ENCODE data around the gene CKMT2.

The CKMT2 gene

GRCh38 chr5:81213070-81213469, 20.1 kb upstream of the CKMT2 start:
- Histone ChIP-seq H3K27ac (ENCODE audit: low read depth in 2 of 2, low read length in 2 of 2) (no peak overlapping the region), H3K4me1 (ENCODE audit: control insufficient read depth in 2 of 2, insufficient read depth in 2 of 2, low read length in 2 of 2) (no peaks in the 10 kb centered on the region)

GRCh38 chr5:81214848-81215247, 18.3 kb upstream of the CKMT2 start:
- H3K9ac ChIP-seq (ENCODE audit: low read depth in 1 of 2, low read length in 2 of 2), result no peak overlapping the region
- no peaks in the 10 kb centered on the region for H3K36me3 ChIP-seq (ENCODE audit: control insufficient read depth in 2 of 2, insufficient read depth in 2 of 2, low read length in 2 of 2)

More at GRCh38 chr5:81213070-81213469, 20.1 kb upstream of the CKMT2 start:
- Histone ChIP-seq H3K4me3 (ENCODE audit: low read length in 2 of 2) (no peak overlapping the region), H3K36me3 (ENCODE audit: control insufficient read depth in 2 of 2, insufficient read depth in 2 of 2, low read length in 2 of 2) (no peaks in the 10 kb centered on the region), H3K9me3 (ENCODE audit: control insufficient read depth in 2 of 2, low read length in 2 of 2) (no peaks in the 10 kb centered on the region), H3K9ac (ENCODE audit: low read depth in 1 of 2, low read length in 2 of 2) (no peak overlapping the region), H3K27me3 (ENCODE audit: control insufficient read depth in 2 of 2, insufficient read depth in 2 of 2, low read length in 2 of 2) (no peaks in the 10 kb centered on the region)

GRCh38 chr5:81216152-81216551, 17.0 kb upstream of the CKMT2 start:
- Histone ChIP-seq H3K4me1 (ENCODE audit: control insufficient read depth in 2 of 2, insufficient read depth in 2 of 2, low read length in 2 of 2) (no peaks in the 10 kb centered on the region), H3K27me3 (ENCODE audit: control insufficient read depth in 2 of 2, insufficient read depth in 2 of 2, low read length in 2 of 2) (no peaks in the 10 kb centered on the region), H3K9me3 (ENCODE audit: control insufficient read depth in 2 of 2, low read length in 2 of 2) (no peaks in the 10 kb centered on the region), H3K9ac (ENCODE audit: low read depth in 1 of 2, low read length in 2 of 2) (no peak overlapping the region), H3K4me3 (ENCODE audit: low read length in 2 of 2) (no peak overlapping the region), H3K36me3 (ENCODE audit: control insufficient read depth in 2 of 2, insufficient read depth in 2 of 2, low read length in 2 of 2) (no peaks in the 10 kb centered on the region), H3K27ac (ENCODE audit: low read depth in 2 of 2, low read length in 2 of 2) (no peak overlapping the region)

More at GRCh38 chr5:81214848-81215247, 18.3 kb upstream of the CKMT2 start:
- H3K27ac ChIP-seq (ENCODE audit: low read depth in 2 of 2, low read length in 2 of 2), result no peak overlapping the region
- H3K4me3 ChIP-seq (ENCODE audit: low read length in 2 of 2), result no peak overlapping the region
- no peaks in the 10 kb centered on the region for H3K4me1 ChIP-seq (ENCODE audit: control insufficient read depth in 2 of 2, insufficient read depth in 2 of 2, low read length in 2 of 2)
- H3K9me3 ChIP-seq (ENCODE audit: control insufficient read depth in 2 of 2, low read length in 2 of 2), result no peaks in the 10 kb centered on the region
- no peaks in the 10 kb centered on the region for H3K27me3 ChIP-seq (ENCODE audit: control insufficient read depth in 2 of 2, insufficient read depth in 2 of 2, low read length in 2 of 2)

GRCh38 chr5:81219389-81219788, 13.7 kb upstream of the CKMT2 start:
- Histone ChIP-seq H3K27me3 (ENCODE audit: control insufficient read depth in 2 of 2, insufficient read depth in 2 of 2, low read length in 2 of 2) (no peaks in the 10 kb centered on the region), H3K4me1 (ENCODE audit: control insufficient read depth in 2 of 2, insufficient read depth in 2 of 2, low read length in 2 of 2) (no peaks in the 10 kb centered on the region), H3K9ac (ENCODE audit: low read depth in 1 of 2, low read length in 2 of 2) (no peak overlapping the region), H3K36me3 (ENCODE audit: control insufficient read depth in 2 of 2, insufficient read depth in 2 of 2, low read length in 2 of 2) (no peaks in the 10 kb centered on the region), H3K9me3 (ENCODE audit: control insufficient read depth in 2 of 2, low read length in 2 of 2) (no peaks in the 10 kb centered on the region), H3K27ac (ENCODE audit: low read depth in 2 of 2, low read length in 2 of 2) (no peak overlapping the region), H3K4me3 (ENCODE audit: low read length in 2 of 2) (no peak overlapping the region)

GRCh38 chr5:81222285-81222684, 10.8 kb upstream of the CKMT2 start:
- H3K9ac ChIP-seq (ENCODE audit: low read depth in 1 of 2, low read length in 2 of 2), result no peak overlapping the region
- no peaks in the 10 kb centered on the region for H3K27me3 ChIP-seq (ENCODE audit: control insufficient read depth in 2 of 2, insufficient read depth in 2 of 2, low read length in 2 of 2)
- no peaks in the 10 kb centered on the region for H3K4me1 ChIP-seq (ENCODE audit: control insufficient read depth in 2 of 2, insufficient read depth in 2 of 2, low read length in 2 of 2)
- no peak overlapping the region for H3K27ac ChIP-seq (ENCODE audit: low read depth in 2 of 2, low read length in 2 of 2)
- H3K4me3 ChIP-seq (ENCODE audit: low read length in 2 of 2), result no peak overlapping the region
- H3K36me3 ChIP-seq (ENCODE audit: control insufficient read depth in 2 of 2, insufficient read depth in 2 of 2, low read length in 2 of 2), result no peaks in the 10 kb centered on the region
- H3K9me3 ChIP-seq (ENCODE audit: control insufficient read depth in 2 of 2, low read length in 2 of 2), result no peaks in the 10 kb centered on the region

GRCh38 chr5:81225463-81225862, 7.7 kb upstream of the CKMT2 start:
- Histone ChIP-seq H3K4me3 (ENCODE audit: low read length in 2 of 2) (no peak overlapping the region), H3K27ac (ENCODE audit: low read depth in 2 of 2, low read length in 2 of 2) (no peak overlapping the region), H3K4me1 (ENCODE audit: control insufficient read depth in 2 of 2, insufficient read depth in 2 of 2, low read length in 2 of 2) (no peaks in the 10 kb centered on the region), H3K27me3 (ENCODE audit: control insufficient read depth in 2 of 2, insufficient read depth in 2 of 2, low read length in 2 of 2) (no peaks in the 10 kb centered on the region), H3K9me3 (ENCODE audit: control insufficient read depth in 2 of 2, low read length in 2 of 2) (no peaks in the 10 kb centered on the region), H3K9ac (ENCODE audit: low read depth in 1 of 2, low read length in 2 of 2) (no peak overlapping the region), H3K36me3 (ENCODE audit: control insufficient read depth in 2 of 2, insufficient read depth in 2 of 2, low read length in 2 of 2) (no peaks in the 10 kb centered on the region)

- Histone ChIP-seq H3K4me3 (ENCODE audit: low read length in 2 of 2) (no peak overlapping the region), H3K9me3 (ENCODE audit: control insufficient read depth in 2 of 2, low read length in 2 of 2) (no peaks in the 10 kb centered on the region), H3K4me1 (ENCODE audit: control insufficient read depth in 2 of 2, insufficient read depth in 2 of 2, low read length in 2 of 2) (no peaks in the 10 kb centered on the region), H3K27me3 (ENCODE audit: control insufficient read depth in 2 of 2, insufficient read depth in 2 of 2, low read length in 2 of 2) (no peaks in the 10 kb centered on the region), H3K27ac (ENCODE audit: low read depth in 2 of 2, low read length in 2 of 2) (no peak overlapping the region), H3K36me3 (ENCODE audit: control insufficient read depth in 2 of 2, insufficient read depth in 2 of 2, low read length in 2 of 2) (no peaks in the 10 kb centered on the region), H3K9ac (ENCODE audit: low read depth in 1 of 2, low read length in 2 of 2) (no peak overlapping the region)
These were observed 6.8 kb upstream of the CKMT2 start for GRCh38 chr5:81226286-81226685.

- H3K9me3 ChIP-seq (ENCODE audit: control insufficient read depth in 2 of 2, low read length in 2 of 2), result no peaks in the 10 kb centered on the region
These were observed 6.2 kb upstream of the CKMT2 start for GRCh38 chr5:81226949-81227348.

GRCh38 chr5:81228084-81228483, 5.0 kb upstream of the CKMT2 start:
- H3K9me3 ChIP-seq (ENCODE audit: control insufficient read depth in 2 of 2, low read length in 2 of 2), result no peaks in the 10 kb centered on the region
- no peak overlapping the region for H3K4me3 ChIP-seq (ENCODE audit: low read length in 2 of 2)
- no peaks in the 10 kb centered on the region for H3K27me3 ChIP-seq (ENCODE audit: control insufficient read depth in 2 of 2, insufficient read depth in 2 of 2, low read length in 2 of 2)
- H3K36me3 ChIP-seq (ENCODE audit: control insufficient read depth in 2 of 2, insufficient read depth in 2 of 2, low read length in 2 of 2), result no peaks in the 10 kb centered on the region
- no peak overlapping the region for H3K9ac ChIP-seq (ENCODE audit: low read depth in 1 of 2, low read length in 2 of 2)
- no peaks in the 10 kb centered on the region for H3K4me1 ChIP-seq (ENCODE audit: control insufficient read depth in 2 of 2, insufficient read depth in 2 of 2, low read length in 2 of 2)
- H3K27ac ChIP-seq (ENCODE audit: low read depth in 2 of 2, low read length in 2 of 2), result no peak overlapping the region

More at GRCh38 chr5:81226949-81227348, 6.2 kb upstream of the CKMT2 start:
- H3K4me3 ChIP-seq (ENCODE audit: low read length in 2 of 2), result no peak overlapping the region
- no peak overlapping the region for H3K27ac ChIP-seq (ENCODE audit: low read depth in 2 of 2, low read length in 2 of 2)
- H3K4me1 ChIP-seq (ENCODE audit: control insufficient read depth in 2 of 2, insufficient read depth in 2 of 2, low read length in 2 of 2), result no peaks in the 10 kb centered on the region
- H3K9ac ChIP-seq (ENCODE audit: low read depth in 1 of 2, low read length in 2 of 2), result no peak overlapping the region
- no peaks in the 10 kb centered on the region for H3K27me3 ChIP-seq (ENCODE audit: control insufficient read depth in 2 of 2, insufficient read depth in 2 of 2, low read length in 2 of 2)
- no peaks in the 10 kb centered on the region for H3K36me3 ChIP-seq (ENCODE audit: control insufficient read depth in 2 of 2, insufficient read depth in 2 of 2, low read length in 2 of 2)

GRCh38 chr5:81230416-81230815, 2.7 kb upstream of the CKMT2 start:
- no peaks in the 10 kb centered on the region for H3K36me3 ChIP-seq (ENCODE audit: control insufficient read depth in 2 of 2, insufficient read depth in 2 of 2, low read length in 2 of 2)

More at GRCh38 chr5:81230416-81230815, 2.7 kb upstream of the CKMT2 start:
- Histone ChIP-seq H3K4me1 (ENCODE audit: control insufficient read depth in 2 of 2, insufficient read depth in 2 of 2, low read length in 2 of 2) (no peaks in the 10 kb centered on the region), H3K9me3 (ENCODE audit: control insufficient read depth in 2 of 2, low read length in 2 of 2) (no peaks in the 10 kb centered on the region), H3K9ac (ENCODE audit: low read depth in 1 of 2, low read length in 2 of 2) (no peak overlapping the region), H3K27me3 (ENCODE audit: control insufficient read depth in 2 of 2, insufficient read depth in 2 of 2, low read length in 2 of 2) (no peaks in the 10 kb centered on the region), H3K27ac (ENCODE audit: low read depth in 2 of 2, low read length in 2 of 2) (no peak overlapping the region), H3K4me3 (ENCODE audit: low read length in 2 of 2) (no peak overlapping the region)
